Activated naive CD4-positive, alpha-beta T cell treated with anti-CD3 and anti-CD28 coated beads, Interleukin-2, amount 50 U/mL, for 72 hours (primary cell): ENCODE results near the gene NPY1R. TPM values are rescaled to one million over a fixed set of nuclear protein-coding genes. Genes with fewer than 3 reads are reported as not detected.

Experiments used
- ATAC-seq, 2 donors: fragments of 150-1000 bp; cut with Tn5 transposase; 2 replicates each; pipeline ENCODE4 v1.10.0; 2021; ENCODE audit warnings: mild to moderate bottlenecking in 2 of 2, moderate library complexity in 2 of 2
- DNase-seq, 2 donors: peaks; one replicate each; pipeline ENCODE4 v3.0.0; 2021 to 2022; ENCODE audit warnings: low spot score in 2 of 2
- H3K27ac Mint-ChIP-seq, 2 donors: one replicate each; pipeline ENCODE4 v1.8.0; 2022; ENCODE audit warnings: mild to moderate bottlenecking in 2 of 2, mixed read lengths in 2 of 2
- H3K36me3 Mint-ChIP-seq, 2 donors: one replicate each; pipeline ENCODE4 v1.8.0; 2022; ENCODE audit warnings: mixed read lengths in 2 of 2
- H3K9me3 Mint-ChIP-seq, 2 donors: one replicate each; pipeline ENCODE4 v1.8.0; 2022; ENCODE audit warnings: mixed read lengths in 2 of 2
- total RNA-seq, 2 donors: library from RNA; stranded (reverse); gene quantifications; one replicate each; pipeline ENCODE4 v1.2.3, GENCODE V29; 2022

NPY1R gene
- not detected for total RNA-seq

GRCh38 chr4:163332526-163333406 is at the start of gene NPY1R:
Gene NPY1R (minus strand): TSS chr4:163332596. CDS start chr4:163326554, 6,042 bp downstream.
- DNase-seq (peak in 1 of 2 donors; percentile 29), ATAC-seq (peak in 1 of 2 donors; percentile 83)
- Mint-ChIP-seq H3K36me3 (peaks cover 0 to 6% of the 10 kb centered on the region in 2 donors), H3K9me3 (no peaks in the 10 kb centered on the region), H3K27ac (no peak within 1 kb of the TSS)

- Mint-ChIP-seq H3K36me3 (no peaks in the 10 kb centered on the region), H3K27ac (no peak overlapping the region), H3K9me3 (no peaks in the 10 kb centered on the region)
- ATAC-seq: no peak
- no peak for DNase-seq
These were observed 48.3 kb upstream of the NPY1R start for GRCh38 chr4:163380703-163381102.

- Mint-ChIP-seq H3K27ac (no peak overlapping the region), H3K36me3 (no peaks in the 10 kb centered on the region)
These were observed 46.3 kb upstream of the NPY1R start for GRCh38 chr4:163378661-163379060.

GRCh38 chr4:163372029-163372428 is 39.6 kb upstream of the NPY1R start:
- no peaks in the 10 kb centered on the region for H3K36me3 Mint-ChIP-seq
- ATAC-seq: no peak
- H3K27ac Mint-ChIP-seq: no peak overlapping the region
- H3K9me3 Mint-ChIP-seq: no peaks in the 10 kb centered on the region
- no peak for DNase-seq

More at GRCh38 chr4:163378661-163379060, 46.3 kb upstream of the NPY1R start:
- DNase-seq: no peak
- H3K9me3 Mint-ChIP-seq: no peaks in the 10 kb centered on the region
- no peak for ATAC-seq

- H3K9me3 Mint-ChIP-seq: no peaks in the 10 kb centered on the region
- ATAC-seq: no peak
- no peak for DNase-seq
- no peaks in the 10 kb centered on the region for H3K36me3 Mint-ChIP-seq
- H3K27ac Mint-ChIP-seq: no peak overlapping the region
These were observed 35.3 kb upstream of the NPY1R start for GRCh38 chr4:163367651-163368050.

GRCh38 chr4:163356104-163356503 is 23.7 kb upstream of the NPY1R start:
- Mint-ChIP-seq H3K9me3 (no peaks in the 10 kb centered on the region), H3K27ac (no peak overlapping the region), H3K36me3 (no peaks in the 10 kb centered on the region)
- no peak for ATAC-seq
- DNase-seq: no peak

GRCh38 chr4:163353054-163353453 is 20.7 kb upstream of the NPY1R start:
- no peak for ATAC-seq
- DNase-seq: no peak
- Mint-ChIP-seq H3K9me3 (no peaks in the 10 kb centered on the region), H3K36me3 (no peaks in the 10 kb centered on the region), H3K27ac (no peak overlapping the region)

- ATAC-seq: no peak
- no peaks in the 10 kb centered on the region for H3K36me3 Mint-ChIP-seq
- no peaks in the 10 kb centered on the region for H3K9me3 Mint-ChIP-seq
- DNase-seq: no peak
- no peak overlapping the region for H3K27ac Mint-ChIP-seq
These were observed 18.3 kb upstream of the NPY1R start for GRCh38 chr4:163350672-163351071.

- Mint-ChIP-seq H3K27ac (no peak overlapping the region), H3K9me3 (no peaks in the 10 kb centered on the region), H3K36me3 (no peaks in the 10 kb centered on the region)
- DNase-seq: no peak
- ATAC-seq: peak in 1 of 2 donors; percentile 22
These were observed 12.0 kb upstream of the NPY1R start for GRCh38 chr4:163344147-163345125.

GRCh38 chr4:163343604-163344146 is 11.3 kb upstream of the NPY1R start, which contains the start of gene NPY5R:
Gene NPY5R (plus strand): TSS chr4:163343892. CDS start chr4:163350274, 6,382 bp downstream.
- peak in 1 of 2 donors; percentile 32 for ATAC-seq
- no peaks in the 10 kb centered on the region for H3K36me3 Mint-ChIP-seq
- H3K27ac Mint-ChIP-seq: no peak within 1 kb of the TSS
- H3K9me3 Mint-ChIP-seq: no peaks in the 10 kb centered on the region
- no peak for DNase-seq

GRCh38 chr4:163335384-163335783 is 3.0 kb upstream of the NPY1R start:
- H3K36me3 Mint-ChIP-seq: peaks cover 0 to 6% of the 10 kb centered on the region in 2 donors
- H3K9me3 Mint-ChIP-seq: no peaks in the 10 kb centered on the region
- DNase-seq: no peak
- H3K27ac Mint-ChIP-seq: no peak overlapping the region
- no peak for ATAC-seq

- ATAC-seq: peak in 1 of 2 donors; percentile 57
- peak in 1 of 2 donors; percentile 7 for DNase-seq
- Mint-ChIP-seq H3K9me3 (no peaks in the 10 kb centered on the region), H3K36me3 (peaks cover 0 to 6% of the 10 kb centered on the region in 2 donors), H3K27ac (no peak overlapping the region)
These were observed 593 bp downstream of the NPY1R start for GRCh38 chr4:163331629-163332376.

GRCh38 chr4:163330916-163331628 is 1.3 kb downstream of the NPY1R start:
- no peak for ATAC-seq
- H3K36me3 Mint-ChIP-seq: peaks cover 0 to 6% of the 10 kb centered on the region in 2 donors
- DNase-seq: no peak
- H3K27ac Mint-ChIP-seq: no peak overlapping the region
- H3K9me3 Mint-ChIP-seq: no peaks in the 10 kb centered on the region

GRCh38 chr4:163317110-163317509 is 15.3 kb downstream of the NPY1R start:
- Mint-ChIP-seq H3K36me3 (peaks cover 0 to 24% of the 10 kb centered on the region in 2 donors), H3K27ac (no peak overlapping the region), H3K9me3 (peaks cover 13 to 17% of the 10 kb centered on the region in 2 donors)
- DNase-seq (no peak), ATAC-seq (no peak)

GRCh38 chr4:163309466-163309865 is 22.9 kb downstream of the NPY1R start:
- DNase-seq (no peak), ATAC-seq (no peak)
- H3K27ac Mint-ChIP-seq: no peak overlapping the region
- H3K36me3 Mint-ChIP-seq: no peaks in the 10 kb centered on the region
- no peaks in the 10 kb centered on the region for H3K9me3 Mint-ChIP-seq
